Measurements from ENCODE around the gene KLRC4. TPM values are rescaled to one million over a fixed set of nuclear protein-coding genes. Genes with fewer than 3 reads are reported as not detected.

KLRC4 gene
- 1 to 10 TPM in 1 of 4 donors, not detected in 3; 2.3 TPM for total RNA-seq

- H3K27ac ChIP-seq, result no peak within 1 kb of the TSS
- 0% methylated on average over 1 of the region's 1 CpG for WGBS, 2 donors (ENCODE audit: low coverage in 1 of 2)
- peaks cover 0 to 5% (median 0%) of the 10 kb centered on the region in 3 donors for H3K9me3 ChIP-seq
- no peak within 1 kb of the TSS for H3K4me3 ChIP-seq
- H3K27me3 ChIP-seq, result no peaks in the 10 kb centered on the region
- TF ChIP-seq POLR2AphosphoS5 (IDR thresholded peaks at IDR 0.05) (no peak), CTCF (IDR thresholded peaks at IDR 0.05) (no peak), EP300 (IDR thresholded peaks at IDR 0.05) (no peak)
- H3K36me3 ChIP-seq, result no peaks in the 10 kb centered on the region
- no peak for ATAC-seq
- H3K4me1 ChIP-seq, result no peaks in the 10 kb centered on the region
Measured at GRCh38 chr12:10409392-10409791, at the start of gene KLRC4. Gene KLRC4, minus strand, starts transcription at chr12:10409757. Its CDS starts 182 bp downstream, at chr12:10409575.

GRCh38 chr12:10457760-10458159 lies 48.2 kb upstream of the KLRC4 start:
- no peaks in the 10 kb centered on the region for H3K27me3 ChIP-seq
- no peak for ATAC-seq
- 93 to 94% methylated on average over 2 to 3 of the region's 3 CpGs for WGBS, 2 donors (ENCODE audit: low coverage in 1 of 2)
- H3K9me3 ChIP-seq, result peaks cover 0 to 26% (median 0%) of the 10 kb centered on the region in 3 donors
- TF ChIP-seq POLR2A (IDR thresholded peaks at IDR 0.05), result no peak
- no peak for TF ChIP-seq EP300 (IDR thresholded peaks at IDR 0.05)
- no peak for TF ChIP-seq POLR2AphosphoS5 (IDR thresholded peaks at IDR 0.05)
- no peak for TF ChIP-seq CTCF (IDR thresholded peaks at IDR 0.05)
- no peaks in the 10 kb centered on the region for H3K4me1 ChIP-seq
- no peak overlapping the region for H3K27ac ChIP-seq
- no peak overlapping the region for H3K4me3 ChIP-seq
- H3K36me3 ChIP-seq, result no peaks in the 10 kb centered on the region

GRCh38 chr12:10456856-10457255 lies 47.3 kb upstream of the KLRC4 start:
- no peak for TF ChIP-seq POLR2AphosphoS5 (IDR thresholded peaks at IDR 0.05)
- no peak for TF ChIP-seq POLR2A (IDR thresholded peaks at IDR 0.05)
- TF ChIP-seq CTCF (IDR thresholded peaks at IDR 0.05), result no peak
- TF ChIP-seq EP300 (IDR thresholded peaks at IDR 0.05), result no peak
- Histone ChIP-seq H3K4me1 (no peaks in the 10 kb centered on the region), H3K27ac (no peak overlapping the region), H3K27me3 (no peaks in the 10 kb centered on the region), H3K4me3 (no peak overlapping the region), H3K9me3 (peaks cover 0 to 26% (median 0%) of the 10 kb centered on the region in 3 donors), H3K36me3 (no peaks in the 10 kb centered on the region)
- 86 to 92% methylated on average over 2 of the region's 2 CpGs for WGBS, 2 donors (ENCODE audit: low coverage in 1 of 2)
- no peak for ATAC-seq

- ATAC-seq, result no peak
- H3K27me3 ChIP-seq, result no peaks in the 10 kb centered on the region
- no peak overlapping the region for H3K27ac ChIP-seq
- H3K4me3 ChIP-seq, result no peak overlapping the region
- H3K9me3 ChIP-seq, result peaks cover 0 to 26% (median 0%) of the 10 kb centered on the region in 3 donors
- WGBS, 2 donors (ENCODE audit: low coverage in 1 of 2), result 79 to 92% methylated on average over 1 of the region's 1 CpG
- no peaks in the 10 kb centered on the region for H3K36me3 ChIP-seq
- H3K4me1 ChIP-seq, result no peaks in the 10 kb centered on the region
- no peak for TF ChIP-seq POLR2AphosphoS5 (IDR thresholded peaks at IDR 0.05)
- no peak for TF ChIP-seq CTCF (IDR thresholded peaks at IDR 0.05)
- TF ChIP-seq POLR2A (IDR thresholded peaks at IDR 0.05), result no peak
- TF ChIP-seq EP300 (IDR thresholded peaks at IDR 0.05), result no peak
Measured at GRCh38 chr12:10455766-10456165, 46.2 kb upstream of the KLRC4 start.

GRCh38 chr12:10454531-10454930 lies 45.0 kb upstream of the KLRC4 start:
- Histone ChIP-seq H3K4me3 (no peak overlapping the region), H3K4me1 (no peaks in the 10 kb centered on the region), H3K27ac (no peak overlapping the region), H3K36me3 (no peaks in the 10 kb centered on the region), H3K27me3 (no peaks in the 10 kb centered on the region), H3K9me3 (peaks cover 0 to 26% (median 0%) of the 10 kb centered on the region in 3 donors)
- TF ChIP-seq POLR2A (IDR thresholded peaks at IDR 0.05) (no peak), EP300 (IDR thresholded peaks at IDR 0.05) (no peak), CTCF (IDR thresholded peaks at IDR 0.05) (no peak), POLR2AphosphoS5 (IDR thresholded peaks at IDR 0.05) (no peak)
- no peak for ATAC-seq
- 75% methylated on average over 1 of the region's 1 CpG; no CpG with 5 or more reads in 1 of the 2 donors for WGBS, 2 donors (ENCODE audit: low coverage in 1 of 2)
